Ovary (tissue), 3 donors: Measurements from ENCODE around the gene DRC7.

ENCODE experiments used
- POLR2A ChIP-seq: fragments of 450-650 bp; IDR thresholded peaks from one replicate; pipeline ENCODE4 v1.6.1; 2017; ENCODE audit warnings: antibody characterized with exemption, mild to moderate bottlenecking, moderate library complexity
- TF ChIP-seq, protein P1 (sequence below), 3 donors: fragments of 450-650 bp in 2 of 3; fragments of 200-600 bp in 1 of 3; IDR thresholded peaks; one replicate each; pipeline versions ENCODE4 v1.5.1 to v1.8.0; 2016 to 2022; ENCODE audit warnings: antibody characterized with exemption in 3 of 3, mild to moderate bottlenecking in 1 of 3
- donor health status: DM: no; HTN: no; CAD: no.

DNA sequence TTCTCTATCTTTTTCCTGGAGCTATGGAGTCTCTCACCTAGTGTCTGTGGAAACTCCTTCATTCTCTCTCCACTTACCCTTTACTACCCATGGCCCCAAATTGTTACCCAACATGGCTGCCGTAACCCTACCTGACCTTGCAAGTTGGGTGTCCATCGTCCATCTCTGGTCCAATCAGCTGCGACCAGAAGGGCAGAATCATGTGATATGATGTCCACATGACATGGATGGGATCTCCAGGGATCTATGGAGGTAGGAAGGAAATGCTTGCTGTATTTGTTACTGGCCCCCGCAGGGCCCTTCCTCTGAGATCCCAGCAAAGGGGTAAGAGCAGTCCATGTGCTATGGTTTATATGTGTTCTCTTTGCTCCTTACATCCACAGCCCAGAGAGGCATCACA is 8.0 kb upstream of the DRC7 start:
- TF ChIP-seq, protein P1, sequence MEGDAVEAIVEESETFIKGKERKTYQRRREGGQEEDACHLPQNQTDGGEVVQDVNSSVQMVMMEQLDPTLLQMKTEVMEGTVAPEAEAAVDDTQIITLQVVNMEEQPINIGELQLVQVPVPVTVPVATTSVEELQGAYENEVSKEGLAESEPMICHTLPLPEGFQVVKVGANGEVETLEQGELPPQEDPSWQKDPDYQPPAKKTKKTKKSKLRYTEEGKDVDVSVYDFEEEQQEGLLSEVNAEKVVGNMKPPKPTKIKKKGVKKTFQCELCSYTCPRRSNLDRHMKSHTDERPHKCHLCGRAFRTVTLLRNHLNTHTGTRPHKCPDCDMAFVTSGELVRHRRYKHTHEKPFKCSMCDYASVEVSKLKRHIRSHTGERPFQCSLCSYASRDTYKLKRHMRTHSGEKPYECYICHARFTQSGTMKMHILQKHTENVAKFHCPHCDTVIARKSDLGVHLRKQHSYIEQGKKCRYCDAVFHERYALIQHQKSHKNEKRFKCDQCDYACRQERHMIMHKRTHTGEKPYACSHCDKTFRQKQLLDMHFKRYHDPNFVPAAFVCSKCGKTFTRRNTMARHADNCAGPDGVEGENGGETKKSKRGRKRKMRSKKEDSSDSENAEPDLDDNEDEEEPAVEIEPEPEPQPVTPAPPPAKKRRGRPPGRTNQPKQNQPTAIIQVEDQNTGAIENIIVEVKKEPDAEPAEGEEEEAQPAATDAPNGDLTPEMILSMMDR (IDR thresholded peaks at IDR 0.05): no peak
- TF ChIP-seq POLR2A: no peak
